HEK293 (cell line): ENCODE data around the gene FILIP1L.

Experiments used
- CTCF ChIA-PET: fragments of 350-600 bp; formaldehyde crosslinking; extraction: SDS; loops from one replicate; lab custom pipeline; 2021; ENCODE audit warnings: antibody characterized with exemption; lab: Yijun Ruan, JAX
- POLR2A ChIA-PET: fragments of 300-600 bp; formaldehyde crosslinking; extraction: SDS; loops from one replicate; lab custom pipeline; 2020; ENCODE audit warnings: antibody characterized with exemption, inconsistent platforms; lab: Yijun Ruan, JAX
- H3K27ac ChIP-seq: fragments of 200-500 bp; sonication (Bioruptor generic); 2 replicates; pipeline ENCODE4 v1.5.1; 2014; ENCODE audit warnings: low read depth, low read length, control low read depth, inconsistent platforms; ENCODE audit errors: extremely low read depth
- H3K36me3 ChIP-seq, 2 experiments: fragments of 200-500 bp in 1 of 2; sonication (Bioruptor generic) in 1 of 2; 1 replicate in 1 of 2; 2 replicates in 1 of 2; pipeline ENCODE4 v1.5.1; 2014 to 2017; ENCODE audit warnings: inconsistent platforms in 2 of 2, low read length in 2 of 2; ENCODE audit not compliant: control insufficient read depth in 2 of 2, insufficient read depth in 1 of 2
- H3K4me1 ChIP-seq: fragments of 200-500 bp; sonication (Bioruptor generic); 2 replicates; pipeline ENCODE4 v1.5.1; 2014; ENCODE audit warnings: mild to moderate bottlenecking, low read length, inconsistent platforms; ENCODE audit not compliant: control insufficient read depth, insufficient read depth
- H3K4me3 ChIP-seq: 2 replicates; pipeline ENCODE4 v1.5.1; 2011; ENCODE audit warnings: low read depth, mild to moderate bottlenecking, control low read depth, low read length, moderate library complexity
- H3K9me3 ChIP-seq: fragments of 200-500 bp; sonication (Bioruptor generic); 2 replicates; pipeline ENCODE4 v1.5.1; 2014; ENCODE audit warnings: low read depth, low read length, inconsistent platforms; ENCODE audit not compliant: control insufficient read depth, insufficient read depth
- AEBP2 ChIP-seq: fragments of 450-650 bp; formaldehyde crosslinking; IDR thresholded peaks from 2 replicates; pipeline ENCODE4 v1.5.1; 2016; ENCODE audit warnings: missing biosample characterization, missing genetic modification characterization, borderline replicate concordance
- FEZF1 ChIP-seq: fragments of 450-650 bp; formaldehyde crosslinking; IDR thresholded peaks from 2 replicates; pipeline ENCODE4 v1.5.1; 2016; ENCODE audit warnings: missing biosample characterization, missing genetic modification characterization
- SETDB1 ChIP-seq: IDR thresholded peaks from one replicate; pipeline ENCODE4 v1.6.1; 2017; ENCODE audit warnings: mild to moderate bottlenecking, low read length, moderate library complexity, mixed read lengths; ENCODE audit not compliant: insufficient read length
- SP2 ChIP-seq: fragments of 450-650 bp; formaldehyde crosslinking; IDR thresholded peaks from 2 replicates; pipeline ENCODE4 v1.5.1; 2016; ENCODE audit warnings: missing biosample characterization, missing genetic modification characterization
- TCF7L2 ChIP-seq: IDR thresholded peaks from 2 replicates; pipeline ENCODE4 v1.6.1; 2011; ENCODE audit warnings: low read depth, mild to moderate bottlenecking, inconsistent platforms, low read length, moderate library complexity, borderline replicate concordance
- TRIM28 ChIP-seq: IDR thresholded peaks from 2 replicates; pipeline ENCODE4 v1.6.1; 2011; ENCODE audit warnings: low read length, control low read depth, borderline replicate concordance
- YY2 ChIP-seq: fragments of 450-650 bp; formaldehyde crosslinking; IDR thresholded peaks from 2 replicates; pipeline ENCODE4 v1.5.1; 2016; ENCODE audit warnings: missing biosample characterization, missing genetic modification characterization
- ZBTB1 ChIP-seq: fragments of 450-650 bp; formaldehyde crosslinking; IDR thresholded peaks from 2 replicates; pipeline ENCODE4 v1.5.1; 2016; ENCODE audit warnings: missing biosample characterization, missing genetic modification characterization
- ZBTB8A ChIP-seq: fragments of 450-650 bp; formaldehyde crosslinking; IDR thresholded peaks from 2 replicates; pipeline ENCODE4 v1.5.1; 2016; ENCODE audit warnings: missing biosample characterization, missing genetic modification characterization
- ZFP37 ChIP-seq: fragments of 450-650 bp; formaldehyde crosslinking; IDR thresholded peaks from 2 replicates; pipeline ENCODE4 v1.5.1; 2016; ENCODE audit warnings: missing biosample characterization, missing genetic modification characterization
- ZNF10 ChIP-seq: fragments of 450-650 bp; formaldehyde crosslinking; IDR thresholded peaks from 2 replicates; pipeline ENCODE4 v1.5.1; 2017; ENCODE audit warnings: missing biosample characterization, missing genetic modification characterization
- ZNF302 ChIP-seq: fragments of 450-650 bp; formaldehyde crosslinking; IDR thresholded peaks from 2 replicates; pipeline ENCODE4 v1.5.1; 2016; ENCODE audit warnings: missing biosample characterization, missing genetic modification characterization, low read depth
- ZNF350 ChIP-seq: fragments of 450-650 bp; formaldehyde crosslinking; IDR thresholded peaks from 2 replicates; pipeline ENCODE4 v1.5.0; 2017; ENCODE audit warnings: missing biosample characterization, mild to moderate bottlenecking, missing genetic modification characterization
- ZNF48 ChIP-seq: fragments of 450-650 bp; formaldehyde crosslinking; IDR thresholded peaks from 2 replicates; pipeline ENCODE4 v1.5.1; 2016; ENCODE audit warnings: missing biosample characterization, missing genetic modification characterization
- ZNF585B ChIP-seq: fragments of 450-650 bp; formaldehyde crosslinking; IDR thresholded peaks from 2 replicates; pipeline ENCODE4 v1.5.1; 2016; ENCODE audit warnings: missing biosample characterization, missing genetic modification characterization
- ZNF645 ChIP-seq: fragments of 450-650 bp; formaldehyde crosslinking; IDR thresholded peaks from 2 replicates; pipeline ENCODE4; 2016; ENCODE audit warnings: missing biosample characterization, missing genetic modification characterization
- ZNF664 ChIP-seq: fragments of 450-650 bp; formaldehyde crosslinking; IDR thresholded peaks from 2 replicates; pipeline ENCODE4 v1.5.1; 2016; ENCODE audit warnings: missing biosample characterization, missing genetic modification characterization
- ZNF747 ChIP-seq: fragments of 450-650 bp; formaldehyde crosslinking; IDR thresholded peaks from 2 replicates; pipeline ENCODE4 v1.5.1; 2016; ENCODE audit warnings: missing biosample characterization, missing genetic modification characterization
- ZNF792 ChIP-seq: fragments of 450-650 bp; formaldehyde crosslinking; IDR thresholded peaks from 2 replicates; pipeline ENCODE4 v1.5.1; 2016; ENCODE audit warnings: missing biosample characterization, missing genetic modification characterization
- ZXDB ChIP-seq: fragments of 450-650 bp; formaldehyde crosslinking; IDR thresholded peaks from 2 replicates; pipeline ENCODE4 v1.5.1; 2016; ENCODE audit warnings: missing biosample characterization, missing genetic modification characterization
- TF ChIP-seq, protein P1 (sequence below): fragments of 450-650 bp; formaldehyde crosslinking; IDR thresholded peaks from 2 replicates; pipeline ENCODE4 v1.5.1; 2016; ENCODE audit warnings: missing biosample characterization, missing genetic modification characterization
- TF ChIP-seq, protein P2 (sequence below): fragments of 450-650 bp; formaldehyde crosslinking; conservative IDR thresholded peaks from 2 replicates; pipeline ENCODE4 v1.5.1; 2016; ENCODE audit warnings: low read depth, missing biosample characterization, missing genetic modification characterization

FILIP1L gene

DNA sequence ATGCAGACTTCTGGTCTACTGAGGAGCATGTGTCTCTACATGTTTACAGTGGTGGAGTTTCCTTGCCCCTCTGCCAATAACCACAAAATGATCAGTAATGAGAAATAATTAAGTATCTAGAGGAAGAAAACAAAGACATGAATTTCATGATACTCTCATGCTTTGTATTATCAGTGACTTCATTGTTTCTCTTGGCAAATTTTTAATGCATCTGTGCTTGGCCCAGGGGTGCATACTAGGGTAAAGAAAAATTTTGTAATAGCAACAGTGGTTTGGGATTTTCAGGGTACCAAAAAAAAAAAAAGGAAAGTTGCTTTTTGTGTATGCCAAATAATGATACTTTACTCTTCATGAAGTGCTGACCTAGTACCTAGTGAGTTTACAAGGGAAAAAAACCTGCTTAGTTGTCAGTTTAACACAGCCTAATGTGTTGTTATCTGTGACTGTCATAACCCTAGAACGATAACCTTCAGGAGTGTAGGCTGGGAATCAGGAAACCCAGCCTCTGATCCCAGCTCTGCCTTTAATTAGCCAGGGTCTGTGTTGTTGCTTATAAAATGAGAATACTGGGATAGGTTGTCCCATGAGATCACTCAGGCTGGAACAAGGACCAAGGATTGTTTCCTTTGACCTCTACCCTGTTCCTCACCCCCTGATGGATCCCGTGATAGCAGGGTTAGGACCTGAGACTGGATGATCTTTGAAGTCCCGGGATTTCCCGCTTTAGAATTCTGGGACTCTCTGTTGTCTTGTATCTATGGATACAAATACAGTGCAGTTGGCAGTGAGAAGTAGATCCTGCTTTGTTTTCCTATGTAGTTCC is 179.1 kb downstream of the FILIP1L start:
- ChIA-PET CTCF (interaction anchor here (0.7 kb wide), 1 partner anchor 22 kb away, joined by 4 read pairs; no protein-coding TSS in a partner anchor), POLR2A (no interaction called here)
- Histone ChIP-seq H3K36me3 (no peaks in the 10 kb centered on the region), H3K27ac (no peak overlapping the region), H3K9me3 (no peaks in the 10 kb centered on the region), H3K4me3 (no peak overlapping the region), H3K4me1 (peaks cover 3% of the 10 kb centered on the region; the same call in 1 of the 2 replicates)
- TF ChIP-seq TCF7L2 (peak; percentile 48; the same call in 1 of the 2 replicates), ZNF585B (tag by site-specific recombination) (no peak), TRIM28 (0 out of 2 replicates have a peak, but pooled peaks have one; percentile 14)

DNA sequence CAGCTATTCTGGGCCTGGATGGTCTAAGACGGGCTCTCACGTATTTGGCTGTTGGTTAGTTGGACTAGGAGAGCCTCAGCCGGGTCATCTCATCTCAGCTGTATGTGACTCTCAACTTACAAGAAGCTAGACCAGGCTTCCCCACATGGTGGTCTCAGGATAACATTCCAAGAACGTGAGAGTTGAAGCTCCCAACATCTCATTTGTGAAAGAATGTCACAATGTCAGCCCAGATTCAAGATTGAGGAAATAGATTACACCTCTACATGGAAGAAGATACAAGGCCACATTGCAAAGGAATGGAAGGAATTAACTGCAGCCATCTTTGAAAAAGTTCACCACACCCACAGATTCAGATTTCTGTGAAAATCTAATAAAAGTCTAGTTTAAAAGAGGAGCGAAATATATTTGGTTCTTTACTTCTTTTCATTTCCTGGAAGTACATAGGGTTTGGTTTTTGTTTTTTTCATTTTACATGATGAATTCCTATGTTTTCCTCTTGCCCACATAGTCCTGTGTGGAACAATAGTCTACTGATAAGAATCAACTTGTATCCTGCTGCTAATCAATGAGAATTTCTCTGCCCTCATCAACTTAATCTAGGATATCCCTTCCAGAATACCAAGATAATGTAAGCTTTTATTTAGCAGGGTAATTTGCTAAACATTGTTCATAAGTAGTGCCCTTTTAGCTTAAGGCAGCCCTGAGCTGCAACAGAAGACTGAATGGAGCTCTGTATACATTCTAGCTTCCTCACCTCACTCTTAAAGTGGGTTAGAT is 180.1 kb downstream of the FILIP1L start:
- TF ChIP-seq ZNF664: no peak
- TF ChIP-seq ZXDB (tag by site-specific recombination): no peak
- TF ChIP-seq YY2 (tag by site-specific recombination): no peak
- TF ChIP-seq AEBP2 (tag by site-specific recombination): no peak
- TF ChIP-seq ZNF747 (tag by site-specific recombination): no peak
- TF ChIP-seq, protein P1, sequence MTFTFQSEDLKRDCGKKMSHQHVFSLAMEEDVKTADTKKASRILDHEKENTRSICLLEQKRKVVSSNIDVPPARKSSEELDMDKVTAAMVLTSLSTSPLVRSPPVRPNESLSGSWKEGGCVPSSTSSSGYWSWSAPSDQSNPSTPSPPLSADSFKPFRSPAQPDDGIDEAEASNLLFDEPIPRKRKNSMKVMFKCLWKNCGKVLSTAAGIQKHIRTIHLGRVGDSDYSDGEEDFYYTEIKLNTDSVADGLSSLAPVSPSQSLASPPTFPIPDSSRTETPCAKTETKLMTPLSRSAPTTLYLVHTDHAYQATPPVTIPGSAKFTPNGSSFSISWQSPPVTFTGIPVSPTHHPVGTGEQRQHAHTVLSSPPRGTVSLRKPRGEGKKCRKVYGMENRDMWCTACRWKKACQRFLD (tag by site-specific recombination): no peak
- TF ChIP-seq ZNF10 (tag by site-specific recombination): no peak
- no peak for TF ChIP-seq SETDB1
- TF ChIP-seq FEZF1: no peak
- TF ChIP-seq SP2 (tag by site-specific recombination): no peak
- TF ChIP-seq ZFP37 (tag by site-specific recombination): no peak
- TF ChIP-seq ZNF792 (tag by site-specific recombination): no peak
- TF ChIP-seq ZNF350 (tag by site-specific recombination): no peak
- no peak for TF ChIP-seq ZBTB1
- TF ChIP-seq ZNF302 (tag by site-specific recombination): no peak
- TF ChIP-seq ZBTB8A (tag by site-specific recombination): no peak
- TF ChIP-seq ZNF48 (tag by site-specific recombination): no peak
- TF ChIP-seq, protein P2, sequence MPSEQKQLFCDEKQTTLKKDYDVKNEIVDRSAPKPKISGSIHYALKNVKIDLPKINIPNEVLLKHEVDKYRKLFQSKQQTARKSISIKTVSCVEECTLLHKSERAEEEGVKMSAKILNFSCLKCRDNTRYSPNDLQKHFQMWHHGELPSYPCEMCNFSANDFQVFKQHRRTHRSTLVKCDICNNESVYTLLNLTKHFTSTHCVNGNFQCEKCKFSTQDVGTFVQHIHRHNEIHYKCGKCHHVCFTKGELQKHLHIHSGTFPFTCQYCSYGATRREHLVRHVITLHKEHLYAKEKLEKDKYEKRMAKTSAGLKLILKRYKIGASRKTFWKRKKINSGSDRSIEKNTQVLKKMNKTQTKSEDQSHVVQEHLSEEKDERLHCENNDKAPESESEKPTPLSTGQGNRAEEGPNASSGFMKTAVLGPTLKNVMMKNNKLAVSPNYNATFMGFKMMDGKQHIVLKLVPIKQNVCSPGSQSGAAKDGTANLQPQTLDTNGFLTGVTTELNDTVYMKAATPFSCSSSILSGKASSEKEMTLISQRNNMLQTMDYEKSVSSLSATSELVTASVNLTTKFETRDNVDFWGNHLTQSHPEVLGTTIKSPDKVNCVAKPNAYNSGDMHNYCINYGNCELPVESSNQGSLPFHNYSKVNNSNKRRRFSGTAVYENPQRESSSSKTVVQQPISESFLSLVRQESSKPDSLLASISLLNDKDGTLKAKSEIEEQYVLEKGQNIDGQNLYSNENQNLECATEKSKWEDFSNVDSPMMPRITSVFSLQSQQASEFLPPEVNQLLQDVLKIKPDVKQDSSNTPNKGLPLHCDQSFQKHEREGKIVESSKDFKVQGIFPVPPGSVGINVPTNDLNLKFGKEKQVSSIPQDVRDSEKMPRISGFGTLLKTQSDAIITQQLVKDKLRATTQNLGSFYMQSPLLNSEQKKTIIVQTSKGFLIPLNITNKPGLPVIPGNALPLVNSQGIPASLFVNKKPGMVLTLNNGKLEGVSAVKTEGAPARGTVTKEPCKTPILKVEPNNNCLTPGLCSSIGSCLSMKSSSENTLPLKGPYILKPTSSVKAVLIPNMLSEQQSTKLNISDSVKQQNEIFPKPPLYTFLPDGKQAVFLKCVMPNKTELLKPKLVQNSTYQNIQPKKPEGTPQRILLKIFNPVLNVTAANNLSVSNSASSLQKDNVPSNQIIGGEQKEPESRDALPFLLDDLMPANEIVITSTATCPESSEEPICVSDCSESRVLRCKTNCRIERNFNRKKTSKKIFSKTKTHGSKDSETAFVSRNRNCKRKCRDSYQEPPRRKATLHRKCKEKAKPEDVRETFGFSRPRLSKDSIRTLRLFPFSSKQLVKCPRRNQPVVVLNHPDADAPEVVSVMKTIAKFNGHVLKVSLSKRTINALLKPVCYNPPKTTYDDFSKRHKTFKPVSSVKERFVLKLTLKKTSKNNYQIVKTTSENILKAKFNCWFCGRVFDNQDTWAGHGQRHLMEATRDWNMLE (tag by site-specific recombination): no peak
- TF ChIP-seq ZNF645 (tag by site-specific recombination): no peak
- Histone ChIP-seq H3K36me3 (no peaks in the 10 kb centered on the region), H3K9me3 (no peaks in the 10 kb centered on the region), H3K27ac (no peak overlapping the region), H3K4me1 (peaks cover 6% of the 10 kb centered on the region; the same call in 1 of the 2 replicates), H3K4me3 (no peak overlapping the region)
- CTCF ChIA-PET: interaction anchor here (0.7 to 0.8 kb wide), 2 partner anchors 23 to 39 kb away, joined by 3 to 4 read pairs; no protein-coding TSS in a partner anchor
- POLR2A ChIA-PET: no interaction called here
